EH (cell line): ENCODE measurements around the gene CENPN.

Experiments
- DNase-seq: peaks from one replicate; pipeline ENCODE4 v3.0.0-alpha.2; 2015; ENCODE audit warnings: low read depth

CENPN gene

GRCh38 chr16:81080233-81080632 lies 73.2 kb downstream of the CENPN start:
- DNase-seq = no peak

DNA sequence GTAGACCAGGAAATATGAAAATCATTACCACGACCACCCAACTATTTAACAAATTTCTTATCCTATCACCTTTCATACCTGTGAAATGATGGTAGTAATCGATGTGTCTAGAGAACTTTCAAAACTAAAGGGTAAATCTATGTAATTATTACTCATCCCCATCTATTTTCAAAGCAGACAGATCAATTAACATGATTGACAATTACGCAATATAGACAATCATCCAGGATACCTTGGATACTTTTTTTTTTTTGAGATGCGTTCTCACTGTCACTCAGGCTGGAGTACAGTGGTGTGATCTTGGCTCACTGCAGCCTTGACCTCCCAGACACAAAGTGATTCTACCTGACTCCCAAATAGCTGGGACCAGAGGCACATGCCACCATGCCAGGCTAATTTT lies 74.0 kb downstream of the CENPN start:
- no peak for DNase-seq
